H54 (cell line): Measurements from ENCODE around the gene RMND5B.
"Not testable (repeated sequence)": the region's sequence is repeated elsewhere in the genome, so short reads cannot be mapped to it uniquely, and the experiment has no call there.

Experiments
- DNase-seq: peaks from one replicate; pipeline ENCODE4 v3.0.0; 2011; ENCODE audit warnings: low spot score, mixed read lengths; ENCODE audit not compliant: insufficient read length
- FAIRE-seq: peaks from 3 replicates; lab custom pipeline; 2011; peaks lifted over from hg19 to GRCh38; lab: Jason Lieb, UNC
- POLR2A ChIP-seq: IDR thresholded peaks from 2 replicates; pipeline ENCODE4 v1.6.1; 2011; ENCODE audit warnings: low read depth, mild to moderate bottlenecking, low read length

Gene RMND5B

DNA sequence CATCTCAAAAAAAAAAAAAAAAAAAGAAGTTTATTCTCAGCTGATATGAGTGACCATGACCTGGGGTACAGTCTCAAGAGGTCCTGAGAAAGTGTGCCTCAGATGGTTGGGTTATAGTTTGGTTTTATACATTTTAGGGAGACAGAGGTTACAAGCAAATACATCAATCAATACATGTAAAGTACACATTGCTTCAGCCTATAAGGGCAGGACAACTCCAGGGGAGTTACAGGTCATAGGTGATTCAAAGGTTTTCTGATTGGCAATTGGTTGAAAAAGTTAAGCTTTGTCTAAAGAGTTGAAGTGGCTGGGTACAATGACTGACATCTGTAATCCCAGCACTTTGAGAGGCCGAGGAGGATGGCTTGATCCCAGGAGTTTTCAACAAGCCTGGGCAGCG is 58.6 kb downstream of the RMND5B start:
- no peak for FAIRE-seq
- DNase-seq = no peak
- no peak for TF ChIP-seq POLR2A

DNA sequence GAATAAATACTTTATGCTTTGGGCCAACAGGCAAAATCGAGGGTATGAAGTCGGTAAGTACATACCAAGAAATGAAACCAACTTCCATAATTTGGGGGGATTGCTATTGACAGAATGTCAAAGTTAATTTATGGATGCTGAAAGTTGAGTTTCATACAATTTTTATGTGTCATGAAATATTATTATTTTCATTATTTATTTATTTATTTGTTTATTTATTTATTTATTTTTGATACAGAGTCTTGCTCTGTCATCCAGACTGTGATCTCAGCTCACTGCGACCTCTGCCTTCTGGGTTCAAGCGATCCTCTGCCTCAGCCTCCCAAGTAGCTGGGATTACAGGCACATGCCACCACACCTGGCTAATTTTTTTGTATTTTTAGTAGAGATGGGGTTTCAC is 60.8 kb downstream of the RMND5B start:
- FAIRE-seq (no peak), DNase-seq (no peak)
- no peak for TF ChIP-seq POLR2A

DNA sequence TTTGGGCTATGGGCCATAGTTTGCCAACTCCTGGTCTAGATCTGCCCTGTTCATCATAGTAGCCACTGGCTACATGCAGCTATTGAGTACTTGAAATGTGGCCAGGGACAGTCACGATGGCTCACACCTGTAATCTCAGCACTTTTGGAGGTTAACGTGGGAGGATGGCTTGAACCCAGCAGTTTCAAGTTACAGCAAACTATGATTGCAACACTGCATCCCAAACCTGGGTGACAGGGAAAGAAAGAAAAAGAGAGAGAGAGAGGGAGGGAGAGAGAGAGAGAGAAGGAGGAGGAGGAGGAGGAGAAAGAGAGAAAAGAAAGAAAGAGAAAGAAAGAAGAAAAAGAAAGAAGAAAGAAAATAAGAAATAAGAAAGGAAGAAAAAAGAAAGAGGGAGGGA is 61.4 kb downstream of the RMND5B start:
- TF ChIP-seq POLR2A = no peak
- DNase-seq = no peak
- FAIRE-seq = no peak

DNA sequence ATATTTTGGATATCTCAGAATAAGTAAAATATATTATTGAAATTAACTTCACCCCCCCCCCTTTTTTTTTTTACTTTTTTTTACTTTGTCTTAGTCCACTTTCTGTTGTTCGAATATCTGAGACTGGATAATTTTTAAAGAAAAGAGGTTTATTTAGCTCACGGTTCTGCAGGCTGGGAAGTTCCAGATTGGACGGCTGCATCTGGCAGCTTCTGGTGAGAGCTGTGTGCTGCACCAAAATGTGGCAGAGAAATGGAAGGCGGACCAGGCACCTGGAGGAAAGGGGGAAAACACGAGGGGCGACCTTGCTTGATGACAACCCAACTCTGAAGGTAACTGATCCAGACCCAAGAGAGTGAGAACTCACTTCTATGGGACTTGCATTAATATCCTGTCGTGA is 62.0 kb downstream of the RMND5B start:
- FAIRE-seq (no peak), DNase-seq (no peak)
- no peak for TF ChIP-seq POLR2A

DNA sequence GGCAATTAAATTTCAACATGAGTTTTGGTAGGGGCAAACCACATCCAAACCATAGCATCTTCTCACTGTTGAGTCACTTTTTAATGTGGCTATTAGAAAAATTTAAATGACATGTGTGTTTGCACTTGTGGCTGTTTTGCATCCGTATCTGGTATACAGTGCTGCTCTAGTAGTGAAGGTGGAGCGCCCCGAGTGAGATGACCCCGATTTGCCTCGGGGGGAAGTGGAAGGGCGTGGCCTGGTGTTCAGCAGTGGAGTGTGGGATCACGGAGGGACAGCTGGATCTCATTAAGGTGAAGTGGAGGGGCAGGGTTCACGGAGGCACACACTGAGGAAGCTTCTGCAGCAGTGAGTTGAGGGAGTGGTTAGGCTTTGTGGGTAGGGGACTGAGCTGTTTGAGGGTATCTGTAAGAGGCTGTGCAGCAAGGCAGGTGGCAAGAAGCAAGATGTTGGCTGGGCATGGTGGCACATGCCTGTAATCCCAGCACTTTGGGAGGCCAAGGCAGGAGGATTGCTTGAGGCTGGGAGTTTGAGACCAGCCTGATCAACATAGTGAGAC is 62.5 kb downstream of the RMND5B start:
- FAIRE-seq (no peak), DNase-seq (no peak)

DNA sequence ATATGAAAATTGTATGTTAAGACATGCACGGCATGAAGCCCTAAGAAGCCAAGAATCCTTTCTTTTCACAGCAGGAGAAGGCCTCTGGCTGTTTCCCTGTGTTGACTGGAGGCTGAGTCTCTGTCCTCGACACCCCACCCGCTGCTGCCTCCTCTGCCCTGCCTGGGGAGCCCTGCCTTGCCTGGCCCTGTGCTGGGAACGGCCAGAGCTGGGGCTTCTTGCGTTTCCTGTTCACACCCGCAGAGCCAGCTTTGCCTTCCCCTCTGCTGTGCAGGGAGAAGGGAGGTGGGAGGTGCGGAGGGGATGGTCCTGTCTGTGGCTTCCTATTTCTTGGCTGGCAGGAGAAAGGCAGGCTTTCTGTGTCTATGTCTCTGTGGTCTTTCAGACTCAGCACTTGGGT is 63.2 kb downstream of the RMND5B start:
- DNase-seq (no peak), FAIRE-seq (no peak)
- TF ChIP-seq POLR2A = no peak

More for the DNA sequence above, 62.5 kb downstream of the RMND5B start:
- TF ChIP-seq POLR2A = no peak

DNA sequence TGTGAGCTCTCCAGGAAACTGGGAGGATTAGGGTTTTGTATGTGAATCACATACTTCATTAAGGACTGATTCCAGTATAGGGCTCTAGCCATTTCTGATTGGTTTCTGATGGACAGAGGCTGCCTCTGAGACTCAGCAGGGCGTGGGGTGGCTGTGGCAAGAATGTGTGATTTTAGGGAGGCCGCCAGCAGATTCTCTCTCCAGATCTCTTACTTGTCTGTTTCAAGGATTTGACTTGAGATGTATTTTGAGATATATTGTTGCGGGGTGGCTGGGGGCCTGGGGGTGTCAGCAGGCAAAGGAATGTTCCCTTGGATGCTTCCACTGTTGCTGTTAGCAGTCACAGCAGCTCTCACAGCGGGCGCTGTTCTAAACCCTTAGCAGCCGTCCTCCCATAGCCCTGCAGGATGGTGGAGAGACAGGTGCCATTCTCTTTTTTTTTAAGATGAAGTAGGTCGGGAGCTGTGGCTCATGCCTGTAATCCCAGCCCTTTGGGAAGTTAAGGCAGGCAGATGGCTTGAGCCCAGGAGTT is 65.5 kb downstream of the RMND5B start:
- FAIRE-seq = no peak
- no peak for TF ChIP-seq POLR2A
- DNase-seq = no peak

DNA sequence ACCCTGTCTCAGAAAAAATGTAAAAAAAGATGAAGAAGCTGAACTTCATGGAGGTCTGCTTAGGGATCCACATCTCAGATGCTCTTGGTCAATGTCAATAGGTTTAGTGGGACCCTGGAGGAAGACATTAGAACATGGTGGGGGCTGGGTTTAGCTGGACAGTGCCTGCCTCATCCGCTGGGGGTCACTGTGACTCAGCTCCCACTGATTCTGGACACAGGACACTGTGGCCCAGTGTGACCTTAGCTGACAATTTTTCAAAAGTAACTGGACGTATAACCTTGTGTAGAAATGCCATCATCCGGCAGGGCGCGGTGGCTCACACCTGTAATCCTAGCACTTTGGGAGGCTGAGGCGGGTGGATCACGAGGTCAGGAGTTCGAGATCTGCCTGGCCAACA is 66.2 kb downstream of the RMND5B start:
- FAIRE-seq (no peak), DNase-seq (no peak)
- no peak for TF ChIP-seq POLR2A

DNA sequence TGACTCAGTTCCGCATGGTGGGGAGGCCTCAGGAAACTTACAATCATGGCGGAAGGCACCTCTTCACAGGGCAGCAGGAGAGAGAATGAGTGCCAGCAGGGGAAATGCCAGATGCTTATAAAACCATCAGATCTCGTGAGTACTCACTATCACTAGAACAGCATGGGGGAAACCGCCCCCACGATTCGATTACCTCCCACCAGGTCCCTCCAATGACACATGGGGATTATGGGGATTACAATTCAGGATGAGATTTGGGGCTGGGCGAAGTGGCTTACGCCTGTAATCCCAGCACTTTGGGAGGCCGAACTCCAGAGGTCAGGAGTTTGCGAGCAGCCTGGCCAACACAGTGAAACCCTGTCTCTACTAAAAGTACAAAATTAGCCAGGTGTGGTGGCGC is 67.3 kb downstream of the RMND5B start:
- DNase-seq, FAIRE-seq: not testable (repeated sequence)

DNA sequence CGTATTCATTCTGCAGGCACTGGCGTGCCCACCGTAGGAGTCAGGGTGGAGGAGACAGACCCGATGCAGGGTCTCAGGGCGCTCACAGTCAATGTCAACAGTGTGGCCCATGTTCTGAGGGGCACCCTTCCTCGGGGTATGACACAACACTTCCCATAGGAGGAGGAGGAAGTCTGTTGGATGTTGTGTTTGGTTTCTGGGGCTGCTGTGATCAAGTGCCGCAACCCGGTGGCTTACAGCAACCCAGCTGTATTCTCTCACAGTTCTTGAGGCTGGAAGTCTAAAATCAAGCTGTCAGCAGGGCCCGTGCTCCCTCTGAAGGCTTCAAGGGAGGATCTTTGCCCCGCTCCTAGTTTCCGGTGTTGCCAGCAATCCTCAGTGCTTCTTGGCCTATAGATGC is 67.9 kb downstream of the RMND5B start:
- no peak for DNase-seq
- no peak for TF ChIP-seq POLR2A
- no peak for FAIRE-seq

DNA sequence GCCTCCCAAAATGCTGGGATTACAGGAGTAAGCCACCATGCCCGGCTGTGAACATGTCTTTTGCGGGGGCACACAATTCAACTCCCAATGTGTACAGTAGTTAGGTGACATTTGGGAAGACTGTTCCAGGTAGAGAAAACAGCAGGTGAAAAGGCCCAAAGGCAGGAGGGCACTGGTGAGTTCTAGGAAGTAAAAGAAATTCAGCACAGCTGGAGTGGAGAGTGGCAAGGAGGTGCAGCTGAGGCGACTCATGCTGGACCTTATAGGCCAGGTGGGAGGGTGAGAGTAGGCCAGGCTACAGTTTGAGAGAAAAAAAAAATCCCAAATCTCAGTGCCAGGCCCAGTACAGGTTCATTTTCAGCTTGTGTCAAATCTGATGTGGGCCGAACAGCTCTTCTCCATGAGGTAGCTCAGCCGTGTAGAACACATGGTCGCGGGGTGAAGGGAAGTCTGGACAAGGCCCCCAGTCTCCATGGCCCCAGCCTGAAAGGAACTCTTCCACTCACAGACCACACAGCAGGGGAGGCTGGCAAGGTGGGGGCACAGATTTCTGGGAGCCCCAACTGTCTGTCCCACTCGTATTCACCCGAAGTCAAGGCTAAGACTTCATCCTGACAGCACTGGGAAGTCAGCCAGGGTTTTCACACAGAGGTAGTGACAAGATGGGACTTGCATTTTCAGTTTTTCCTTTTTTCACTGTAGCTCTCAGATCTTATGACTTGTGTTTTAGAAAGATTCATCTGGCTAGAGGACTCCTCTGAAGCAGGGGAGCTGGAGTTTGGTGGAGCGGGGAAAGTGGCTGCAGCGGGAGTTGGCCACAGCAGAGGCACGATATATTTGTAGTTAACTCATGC is 69.0 kb downstream of the RMND5B start:
- no peak for TF ChIP-seq POLR2A
- no peak for FAIRE-seq
- DNase-seq = no peak
